ENCODE data around the gene SIPA1L3. TPM values are rescaled to one million over a fixed set of nuclear protein-coding genes. Genes with fewer than 3 reads are reported as not detected.
A peak's percentile ranks its signal among the peaks of the same experiment; 100 is the strongest.

SIPA1L3 gene
- total and polyA plus RNA-seq, 11 donors = 4.7 to 22.9 (median 8.8) TPM

- no peak for TF ChIP-seq POLR2A (IDR thresholded peaks at IDR 0.05)
- no peak for TF ChIP-seq CTCF (IDR thresholded peaks at IDR 0.05)
- Histone ChIP-seq H3K4me1 (peaks cover 0 to 31% (median 14%) of the 10 kb centered on the region in 12 donors), H3K4me3 (no peak overlapping the region), H3K27me3 (no peaks in the 10 kb centered on the region), H3K36me3 (peaks cover 0 to 7% (median 0%) of the 10 kb centered on the region in 9 donors), H3K27ac (no peak overlapping the region), H3K9me3 (peaks cover 0 to 5% (median 0%) of the 10 kb centered on the region in 12 donors)
- WGBS, 4 donors = 74 to 81% (median 78%) methylated on average over 13 to 17 of the region's 17 CpGs
- peak in 1 of 5 donors; percentile 47 for DNase-seq
- intact Hi-C loops (cut with DNase I) = no loop called here
- ATAC-seq = peak in 2 of 4 donors; percentile 31 to 53
Observed at GRCh38 chr19:38035515-38036495, 128.8 kb downstream of the SIPA1L3 start.

- H3K27me3 ChIP-seq = no peaks in the 10 kb centered on the region
- WGBS, 4 donors = 41 to 50% (median 46%) methylated on average over 16 to 18 of the region's 18 CpGs
- ATAC-seq = peak in 3 of 4 donors; percentile 29 to 53 (median 53)
- H3K4me3 ChIP-seq = no peak overlapping the region
- intact Hi-C loops (cut with DNase I) = no loop called here
- H3K9me3 ChIP-seq = peaks cover 0 to 4% (median 0%) of the 10 kb centered on the region in 12 donors
- H3K36me3 ChIP-seq = no peaks in the 10 kb centered on the region
- H3K4me1 ChIP-seq = peaks cover 0 to 31% (median 14%) of the 10 kb centered on the region in 12 donors
- DNase-seq = peak in 1 of 5 donors; percentile 39
- TF ChIP-seq CTCF (IDR thresholded peaks at IDR 0.05) = no peak
- TF ChIP-seq POLR2A (IDR thresholded peaks at IDR 0.05) = no peak
- H3K27ac ChIP-seq = no peak overlapping the region
Observed at GRCh38 chr19:38036707-38037611, 130.0 kb downstream of the SIPA1L3 start.

- Histone ChIP-seq H3K36me3 (no peaks in the 10 kb centered on the region), H3K27ac (no peak overlapping the region)
- no peak for ATAC-seq
Observed at GRCh38 chr19:38039966-38040365, 133.0 kb downstream of the SIPA1L3 start.

More at GRCh38 chr19:38039966-38040365, 133.0 kb downstream of the SIPA1L3 start:
- Histone ChIP-seq H3K4me1 (peaks cover 0 to 21% (median 11%) of the 10 kb centered on the region in 12 donors), H3K4me3 (no peak overlapping the region), H3K9me3 (peaks cover 0 to 11% (median 0%) of the 10 kb centered on the region in 12 donors), H3K27me3 (no peaks in the 10 kb centered on the region)
- no peak for TF ChIP-seq POLR2A (IDR thresholded peaks at IDR 0.05)
- TF ChIP-seq CTCF (IDR thresholded peaks at IDR 0.05) = no peak
- 94 to 97% (median 95%) methylated on average over 6 of the region's 6 CpGs for WGBS, 4 donors
- intact Hi-C loops (cut with DNase I) = no loop called here
- no peak for DNase-seq

Measured in heart left ventricle (tissue), 16 donors.